Thoracic aorta (tissue), 2 donors: ENCODE data around the gene CD300C. TPM values are rescaled to one million over a fixed set of nuclear protein-coding genes. Genes with fewer than 3 reads are reported as not detected.

ENCODE experiments used
- ATAC-seq: fragments of 150-250 bp; one replicate; pipeline ENCODE4 v1.8.0; 2017; ENCODE audit warnings: low read depth; ENCODE audit not compliant: insufficient number of reproducible peaks, low FRiP score
- DNase-seq: peaks from one replicate; pipeline ENCODE4 v3.0.0-alpha.2; 2020; ENCODE audit warnings: low spot score
- H3K27ac ChIP-seq, 2 donors: fragments of 200-600 bp; sonication (generic); 1 replicate in 1 of 2; 2 replicates in 1 of 2; pipeline ENCODE4 v1.5.1; 2016; ENCODE audit warnings: mild to moderate bottlenecking in 2 of 2, moderate library complexity in 2 of 2
- H3K27me3 ChIP-seq: fragments of 200-600 bp; sonication (generic); replicated peaks from 2 replicates; pipeline ENCODE4 v1.6.0; 2016; ENCODE audit warnings: mild to moderate bottlenecking; ENCODE audit not compliant: insufficient read depth
- H3K36me3 ChIP-seq: fragments of 200-600 bp; sonication (generic); one replicate; pipeline ENCODE4 v1.5.1; 2016
- H3K4me1 ChIP-seq, 2 donors: fragments of 200-600 bp; sonication (generic); 1 replicate in 1 of 2; 2 replicates in 1 of 2; pipeline versions ENCODE4 v1.5.1 to v1.6.0; 2016; ENCODE audit warnings: low read depth in 2 of 2, mild to moderate bottlenecking in 1 of 2; ENCODE audit not compliant: control insufficient read depth in 1 of 2
- H3K4me3 ChIP-seq: fragments of 200-600 bp; sonication (generic); 2 replicates; pipeline ENCODE4 v1.5.1; 2016; ENCODE audit warnings: mild to moderate bottlenecking
- H3K9me3 ChIP-seq: fragments of 200-600 bp; sonication (generic); 2 replicates; pipeline ENCODE4 v1.5.1; 2016
- total RNA-seq, 2 donors: library from RNA; depleted of rRNA; stranded (reverse); fragments of >200 nt; gene quantifications; one replicate each; pipeline versions ENCODE4 v1.1.0 to v1.2.3, GENCODE V29; 2016
- TF ChIP-seq, protein P1 (sequence below): fragments of 200-600 bp; sonication (generic); IDR thresholded peaks from one replicate; pipeline ENCODE4 v1.5.1; 2019; ENCODE audit warnings: antibody characterized with exemption

CD300C gene
- total RNA-seq, 2 donors from 2014 or later, result 2.5 to 4.3 TPM

DNA sequence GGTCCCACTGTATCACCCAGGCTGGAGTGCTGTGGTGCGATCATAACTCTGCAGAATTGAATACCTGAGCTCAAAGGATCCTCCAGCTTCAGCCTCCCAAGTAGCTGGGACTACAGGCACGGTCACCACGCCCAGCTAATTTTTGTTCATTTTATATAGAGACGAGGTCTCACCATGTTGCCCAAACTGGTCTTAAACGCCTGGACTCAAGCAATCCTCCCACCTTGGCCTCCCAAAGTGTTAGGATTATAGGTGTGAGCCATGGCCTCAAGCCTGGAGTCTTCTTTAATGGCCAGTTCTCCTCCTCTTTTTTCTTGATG is 15.1 kb downstream of the CD300C start:
- TF ChIP-seq, protein P1, sequence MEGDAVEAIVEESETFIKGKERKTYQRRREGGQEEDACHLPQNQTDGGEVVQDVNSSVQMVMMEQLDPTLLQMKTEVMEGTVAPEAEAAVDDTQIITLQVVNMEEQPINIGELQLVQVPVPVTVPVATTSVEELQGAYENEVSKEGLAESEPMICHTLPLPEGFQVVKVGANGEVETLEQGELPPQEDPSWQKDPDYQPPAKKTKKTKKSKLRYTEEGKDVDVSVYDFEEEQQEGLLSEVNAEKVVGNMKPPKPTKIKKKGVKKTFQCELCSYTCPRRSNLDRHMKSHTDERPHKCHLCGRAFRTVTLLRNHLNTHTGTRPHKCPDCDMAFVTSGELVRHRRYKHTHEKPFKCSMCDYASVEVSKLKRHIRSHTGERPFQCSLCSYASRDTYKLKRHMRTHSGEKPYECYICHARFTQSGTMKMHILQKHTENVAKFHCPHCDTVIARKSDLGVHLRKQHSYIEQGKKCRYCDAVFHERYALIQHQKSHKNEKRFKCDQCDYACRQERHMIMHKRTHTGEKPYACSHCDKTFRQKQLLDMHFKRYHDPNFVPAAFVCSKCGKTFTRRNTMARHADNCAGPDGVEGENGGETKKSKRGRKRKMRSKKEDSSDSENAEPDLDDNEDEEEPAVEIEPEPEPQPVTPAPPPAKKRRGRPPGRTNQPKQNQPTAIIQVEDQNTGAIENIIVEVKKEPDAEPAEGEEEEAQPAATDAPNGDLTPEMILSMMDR, result no peak
- no peak for DNase-seq
- ATAC-seq, result no peak
- no peaks in the 10 kb centered on the region for H3K4me1 ChIP-seq
- no peak overlapping the region for H3K27ac ChIP-seq
- no peaks in the 10 kb centered on the region for H3K36me3 ChIP-seq
- no peak overlapping the region for H3K4me3 ChIP-seq
- no peaks in the 10 kb centered on the region for H3K9me3 ChIP-seq
- no peaks in the 10 kb centered on the region for H3K27me3 ChIP-seq

DNA sequence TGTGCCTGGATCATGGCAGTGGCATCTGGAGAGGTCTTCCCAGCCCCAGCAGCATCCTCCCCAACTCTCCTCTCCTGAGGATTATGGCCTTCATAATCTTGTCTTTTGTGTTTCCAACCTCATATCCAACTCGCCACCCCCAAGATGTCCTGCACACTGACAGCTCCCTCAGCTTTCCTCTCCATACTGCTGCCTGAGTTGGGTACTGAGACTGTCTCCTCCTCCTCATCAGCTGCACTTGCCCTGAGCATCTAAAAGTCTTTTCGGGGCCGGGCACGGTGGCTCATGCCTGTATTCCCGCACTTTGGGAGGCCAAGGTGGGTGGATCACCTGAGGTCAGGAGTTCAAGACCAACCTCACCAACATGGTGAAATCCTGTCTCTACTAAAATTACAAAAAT is 16.7 kb downstream of the CD300C start:
- no peak overlapping the region for H3K4me3 ChIP-seq
- H3K27me3 ChIP-seq, result no peaks in the 10 kb centered on the region
- DNase-seq (no peak), ATAC-seq (no peak)
- no peak overlapping the region for H3K27ac ChIP-seq
- H3K9me3 ChIP-seq, result no peaks in the 10 kb centered on the region
- no peaks in the 10 kb centered on the region for H3K4me1 ChIP-seq
- TF ChIP-seq, protein P1, result no peak
- H3K36me3 ChIP-seq, result no peaks in the 10 kb centered on the region

DNA sequence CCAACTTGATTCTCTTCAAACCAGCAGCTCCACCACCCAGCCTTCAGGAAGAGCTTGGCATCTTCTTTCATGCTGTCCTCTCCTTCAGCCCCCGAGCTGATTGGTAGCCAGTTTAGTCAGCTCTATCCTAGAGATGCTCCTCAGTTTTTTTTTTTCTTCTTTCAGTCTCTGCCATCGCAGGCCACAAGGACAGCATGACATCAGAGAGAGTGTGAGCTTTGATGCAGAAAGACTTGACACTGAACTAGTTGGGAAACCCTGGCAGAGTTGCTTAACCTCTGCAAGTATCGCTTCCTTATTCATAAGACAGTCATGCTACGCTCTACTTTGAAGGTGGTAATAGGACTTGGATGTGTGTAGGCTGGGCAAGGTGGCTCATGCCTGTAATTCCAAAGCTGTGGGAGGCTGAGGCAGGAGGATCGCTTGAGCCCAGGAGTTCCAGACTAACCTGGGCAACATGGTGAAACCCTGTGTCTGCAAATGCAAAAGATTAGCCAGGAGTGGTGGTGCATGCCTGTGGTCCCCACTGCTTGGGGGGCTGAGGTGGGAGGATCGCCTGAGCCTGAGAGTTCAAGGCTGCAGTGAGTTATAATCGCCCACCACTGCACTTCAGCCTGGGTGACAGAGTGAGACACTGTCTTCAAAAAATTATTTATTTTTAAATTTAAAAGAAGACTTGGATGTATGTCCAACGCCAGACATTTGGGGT is 17.3 kb downstream of the CD300C start:
- DNase-seq (no peak), ATAC-seq (no peak)
- no peaks in the 10 kb centered on the region for H3K36me3 ChIP-seq
- no peak overlapping the region for H3K27ac ChIP-seq
- no peak overlapping the region for H3K4me3 ChIP-seq
- H3K27me3 ChIP-seq, result no peaks in the 10 kb centered on the region
- no peaks in the 10 kb centered on the region for H3K4me1 ChIP-seq
- H3K9me3 ChIP-seq, result no peaks in the 10 kb centered on the region
- TF ChIP-seq, protein P1, result no peak

DNA sequence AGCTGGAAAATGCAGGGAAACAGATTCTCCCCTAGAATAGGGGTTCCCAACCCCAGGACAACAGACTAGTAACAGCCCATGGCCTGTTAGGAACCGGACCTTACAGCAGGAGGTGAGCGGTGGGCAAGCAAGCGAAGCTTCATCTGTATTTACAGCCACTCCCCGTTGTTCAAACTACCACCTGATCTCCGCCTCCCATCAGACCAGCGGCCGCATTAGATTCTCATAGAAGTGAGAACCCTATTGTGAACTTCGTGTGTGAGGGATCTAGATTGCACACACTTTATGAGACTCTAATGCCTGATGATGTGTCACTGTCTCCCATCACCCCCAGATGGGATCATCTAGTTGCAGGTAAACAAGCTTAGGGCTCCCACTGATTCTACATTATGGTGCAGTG is 18.2 kb downstream of the CD300C start:
- no peak for DNase-seq
- Histone ChIP-seq H3K4me3 (no peak overlapping the region), H3K27me3 (no peaks in the 10 kb centered on the region), H3K36me3 (no peaks in the 10 kb centered on the region), H3K4me1 (no peaks in the 10 kb centered on the region), H3K9me3 (no peaks in the 10 kb centered on the region), H3K27ac (no peak overlapping the region)
- ATAC-seq, result no peak
- TF ChIP-seq, protein P1, result no peak

DNA sequence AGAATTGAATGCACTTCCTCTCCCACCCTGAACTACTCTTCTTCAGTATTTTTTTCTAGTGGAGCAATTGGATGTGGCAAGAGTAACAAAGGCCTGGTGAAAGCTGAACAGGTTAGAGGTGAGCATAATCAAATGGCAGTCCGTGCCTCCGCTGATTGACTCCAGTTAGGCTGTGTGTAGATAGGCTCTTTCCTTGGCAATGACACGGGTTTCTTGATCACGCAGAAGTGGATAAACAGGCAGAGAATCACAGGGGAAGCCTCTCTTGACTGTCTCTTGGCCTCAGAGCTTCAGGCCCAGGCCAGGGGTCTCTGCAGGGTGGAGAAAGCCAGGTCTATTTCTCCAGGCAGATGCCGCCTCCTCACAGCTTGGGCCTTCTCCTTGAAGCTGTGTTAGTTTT is 18.8 kb downstream of the CD300C start:
- no peaks in the 10 kb centered on the region for H3K36me3 ChIP-seq
- ATAC-seq (no peak), DNase-seq (no peak)
- H3K27ac ChIP-seq, result no peak overlapping the region
- no peaks in the 10 kb centered on the region for H3K9me3 ChIP-seq
- H3K27me3 ChIP-seq, result no peaks in the 10 kb centered on the region
- TF ChIP-seq, protein P1, result no peak
- H3K4me1 ChIP-seq, result no peaks in the 10 kb centered on the region
- no peak overlapping the region for H3K4me3 ChIP-seq
